K562 (cell line): ENCODE data around the gene ZFAND2A. TPM values are rescaled to one million over a fixed set of nuclear protein-coding genes. Genes with fewer than 3 reads are reported as not detected.

Experiments used
- CHAMP1 ChIP-seq: fragments of 450-650 bp; IDR thresholded peaks from 2 replicates; pipeline ENCODE4 v1.6.1; 2016; ENCODE audit warnings: mild to moderate bottlenecking
- COPS2 ChIP-seq: fragments of 450-650 bp; conservative IDR thresholded peaks from 2 replicates; pipeline ENCODE4 v1.6.1; 2016; ENCODE audit warnings: mild to moderate bottlenecking, moderate library complexity
- CTBP1 ChIP-seq: fragments of 450-650 bp; IDR thresholded peaks from 2 replicates; pipeline ENCODE4 v1.6.1; 2016; ENCODE audit warnings: borderline replicate concordance
- LEF1 ChIP-seq: fragments of 450-650 bp; IDR thresholded peaks from 2 replicates; pipeline ENCODE4 v1.6.1; 2016; ENCODE audit warnings: mild to moderate bottlenecking
- MBD1 ChIP-seq: fragments of 250-450 bp; sonication (Bioruptor Pico); IDR thresholded peaks from 2 replicates; pipeline ENCODE4 v1.8.0; 2022; ENCODE audit warnings: inconsistent platforms
- RREB1 ChIP-seq: fragments of 250-450 bp; sonication (Bioruptor Pico); IDR thresholded peaks from 2 replicates; pipeline ENCODE4 v1.4.0; 2020
- SREBF1 ChIP-seq: fragments of 150-350 bp; IDR thresholded peaks from 2 replicates; pipeline ENCODE4 v1.6.1; 2014; ENCODE audit warnings: antibody characterized with exemption, low read depth, low read length, borderline replicate concordance
- TRIM25 ChIP-seq: fragments of 450-650 bp; IDR thresholded peaks from 2 replicates; pipeline ENCODE4 v1.7.0; 2016; ENCODE audit warnings: borderline replicate concordance
- ZNF124 ChIP-seq: sonication (generic); formaldehyde crosslinking; IDR thresholded peaks from 2 replicates; pipeline ENCODE4 v1.8.1; 2022; ENCODE audit warnings: missing genetic modification reagents
- ZNF398 ChIP-seq: fragments of 250-450 bp; sonication (Bioruptor Pico); IDR thresholded peaks from 2 replicates; pipeline ENCODE4 v1.8.0; 2021; ENCODE audit warnings: moderate library complexity, mild to moderate bottlenecking, inconsistent platforms
- ZNF408 ChIP-seq: fragments of 250-450 bp; sonication (Bioruptor Pico); IDR thresholded peaks from 2 replicates; pipeline ENCODE4 v1.4.0; 2020; ENCODE audit warnings: low read depth, mild to moderate bottlenecking, moderate library complexity
- ZZZ3 ChIP-seq: fragments of 450-650 bp; IDR thresholded peaks from 2 replicates; pipeline ENCODE4 v1.6.1; 2016; ENCODE audit warnings: antibody characterized with exemption, mild to moderate bottlenecking, moderate library complexity
- polyA plus RNA-seq, 8 experiments: library from polyadenylated mRNA; depleted of rRNA in 4 of 8; stranded (reverse) in 5 of 8; unstranded in 3 of 8; fragments of >200 nt; fragmentation: Nextera tagmentation in 2 of 8; fragmentation: Illumina TruSeq in 1 of 8; extraction: Ambion mirVana in 2 of 8; extraction: Trizol in 1 of 8; gene quantifications; 2 replicates each; pipeline versions ENCODE4 v1.2.1 to v1.2.3, GENCODE V29; 2011 to 2014; ENCODE audit warnings: inconsistent platforms in 1 of 8, missing spikeins in 1 of 8
- total RNA-seq, 7 experiments: library from RNA; depleted of rRNA in 6 of 7; stranded (reverse); fragments of >200 nt in 6 of 7; fragmentation: Illumina TruSeq in 2 of 7; extraction: Trizol in 2 of 7; gene quantifications; 2 replicates each; pipeline versions ENCODE4 v1.2.1 to v1.2.3, GENCODE V29; 2011 to 2021; ENCODE audit warnings: low replicate concordance in 1 of 7

The ZFAND2A gene
- total and polyA plus RNA-seq, 9 of the 15 experiments (the other 6 are each of a cell fraction or from before 2014, with no cell fraction given) = 16.8 to 56.8 (median 26.1) TPM

GRCh38 chr7:1120791-1121190, 39.2 kb downstream of the ZFAND2A start (continued):
- TF ChIP-seq TRIM25 = no peak
- TF ChIP-seq COPS2 = no peak
- TF ChIP-seq CTBP1 = no peak
- no peak for TF ChIP-seq RREB1 (CRISPR knock-in tag)
- no peak for TF ChIP-seq MBD1 (CRISPR knock-in tag)
- TF ChIP-seq CHAMP1 = no peak
- TF ChIP-seq ZNF398 (CRISPR knock-in tag) = no peak
- no peak for TF ChIP-seq LEF1
- TF ChIP-seq ZNF124 = no peak
- no peak for TF ChIP-seq SREBF1
- no peak for TF ChIP-seq ZZZ3
- TF ChIP-seq ZNF408 (CRISPR knock-in tag) = no peak
- TF ChIP-seq, all 486 proteins: peak for 0
